NCI-H2171 treated with DMSO at 0.1 percent for 48 hours (cell line): Measurements from ENCODE around the gene PRR11.
"Not testable (repeated sequence)": the region's sequence is repeated elsewhere in the genome, so short reads cannot be mapped to it uniquely, and the experiment has no call there.

ENCODE experiments used
- DNase-seq: peaks from one replicate; lab custom pipeline; 2025; lab: John Stamatoyannopoulos, UW

PRR11 gene

DNA sequence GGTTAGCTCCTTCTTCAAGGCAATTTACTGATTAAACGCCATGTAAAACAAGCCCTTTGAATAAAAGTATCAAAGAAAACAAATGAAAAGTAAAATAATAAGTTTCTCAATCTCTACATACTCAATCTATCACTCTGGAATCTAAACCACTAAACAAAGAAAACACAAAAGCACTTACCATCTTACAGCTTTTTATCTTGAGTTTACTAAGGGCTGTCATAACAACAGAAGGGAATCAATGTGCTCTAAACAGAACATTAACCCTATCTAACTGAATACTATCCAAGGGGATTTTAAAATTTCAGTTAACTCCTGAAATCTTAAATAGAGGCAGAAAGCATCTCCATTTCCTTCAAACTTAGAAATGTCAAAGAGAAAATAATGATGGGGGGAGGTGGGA is 4.0 kb upstream of the PRR11 start:
- DNase-seq = no peak

DNA sequence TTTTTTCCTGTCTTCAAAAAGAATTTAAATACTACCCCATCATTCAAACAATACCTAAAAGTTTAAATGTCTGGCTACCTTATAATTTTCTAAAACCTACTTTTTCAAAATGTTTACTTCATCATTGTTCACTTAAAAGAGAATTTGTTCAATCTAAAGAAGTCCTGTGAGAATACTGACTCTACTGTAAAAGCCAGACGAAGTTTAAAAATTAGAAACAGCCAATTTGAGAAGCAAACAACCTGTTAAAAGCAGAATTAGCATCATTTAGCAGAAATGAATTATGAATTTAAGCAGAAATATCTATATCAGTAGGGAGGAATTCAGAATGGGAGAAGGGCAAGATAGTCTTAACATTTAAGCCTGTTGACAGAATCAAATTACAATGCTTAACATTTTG is 2.6 kb upstream of the PRR11 start:
- peak; percentile 34 for DNase-seq

DNA sequence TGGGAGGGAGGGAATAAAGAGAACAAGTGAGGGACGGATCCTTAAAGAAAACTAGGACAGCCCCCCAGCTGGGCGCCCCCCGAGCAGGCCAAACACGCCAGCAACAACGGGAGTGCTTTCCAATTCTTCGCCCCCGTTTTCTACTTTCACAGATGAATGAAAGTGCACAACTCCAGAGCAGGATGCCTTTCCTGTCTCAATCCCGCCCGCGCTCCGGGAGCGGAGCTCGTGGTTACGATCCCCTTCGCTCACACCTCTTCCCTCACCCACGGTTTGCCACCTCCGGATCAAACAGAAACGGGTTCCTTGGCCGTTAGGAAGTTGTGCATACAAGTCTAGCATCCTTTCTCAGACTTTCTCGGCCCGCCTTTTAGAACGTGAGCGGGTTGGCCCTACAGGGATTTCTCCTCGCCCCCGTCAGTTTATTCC is 1.2 kb upstream of the PRR11 start:
- DNase-seq = peak; percentile 89

DNA sequence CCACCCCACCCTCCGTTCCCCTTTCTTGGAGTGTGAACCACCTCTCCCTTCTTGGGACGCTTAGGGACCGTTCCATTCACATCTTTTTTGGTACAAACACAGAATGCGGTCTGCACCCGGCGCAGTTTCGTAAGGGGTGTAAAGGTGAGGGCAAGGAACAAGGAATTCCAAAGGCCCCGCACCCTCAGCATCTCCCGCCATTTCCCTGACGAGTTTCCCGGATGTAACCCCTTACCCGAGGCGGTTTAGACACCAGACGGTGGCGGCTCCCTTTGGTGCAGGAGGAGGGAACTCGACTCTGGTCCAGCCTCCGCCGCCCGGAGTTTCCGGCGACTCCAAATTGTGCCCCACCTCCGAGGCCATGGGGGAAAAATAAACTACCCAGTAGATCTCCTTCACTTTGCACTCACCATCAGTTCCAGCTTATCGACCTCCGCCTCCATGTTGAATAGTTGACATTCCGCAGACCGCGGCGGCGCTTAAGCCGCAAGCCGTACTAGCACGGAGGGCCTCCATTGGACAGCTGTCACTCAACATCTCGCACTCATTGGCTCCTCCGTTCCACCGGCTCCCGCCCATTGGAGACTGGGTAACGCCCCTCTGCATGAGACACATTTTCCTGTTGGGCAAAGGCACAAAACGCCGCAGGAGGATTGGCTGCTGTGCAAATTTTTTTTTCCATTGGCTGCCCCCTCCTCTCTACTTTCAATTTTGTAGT is 666 bp upstream of the PRR11 start, which contains the start of gene SKA2:
SKA2 (minus strand) TSS at position 466 of the 718 bp plus-strand sequence; CDS start at position 443, 23 bp downstream.
- peak; percentile 100 for DNase-seq

DNA sequence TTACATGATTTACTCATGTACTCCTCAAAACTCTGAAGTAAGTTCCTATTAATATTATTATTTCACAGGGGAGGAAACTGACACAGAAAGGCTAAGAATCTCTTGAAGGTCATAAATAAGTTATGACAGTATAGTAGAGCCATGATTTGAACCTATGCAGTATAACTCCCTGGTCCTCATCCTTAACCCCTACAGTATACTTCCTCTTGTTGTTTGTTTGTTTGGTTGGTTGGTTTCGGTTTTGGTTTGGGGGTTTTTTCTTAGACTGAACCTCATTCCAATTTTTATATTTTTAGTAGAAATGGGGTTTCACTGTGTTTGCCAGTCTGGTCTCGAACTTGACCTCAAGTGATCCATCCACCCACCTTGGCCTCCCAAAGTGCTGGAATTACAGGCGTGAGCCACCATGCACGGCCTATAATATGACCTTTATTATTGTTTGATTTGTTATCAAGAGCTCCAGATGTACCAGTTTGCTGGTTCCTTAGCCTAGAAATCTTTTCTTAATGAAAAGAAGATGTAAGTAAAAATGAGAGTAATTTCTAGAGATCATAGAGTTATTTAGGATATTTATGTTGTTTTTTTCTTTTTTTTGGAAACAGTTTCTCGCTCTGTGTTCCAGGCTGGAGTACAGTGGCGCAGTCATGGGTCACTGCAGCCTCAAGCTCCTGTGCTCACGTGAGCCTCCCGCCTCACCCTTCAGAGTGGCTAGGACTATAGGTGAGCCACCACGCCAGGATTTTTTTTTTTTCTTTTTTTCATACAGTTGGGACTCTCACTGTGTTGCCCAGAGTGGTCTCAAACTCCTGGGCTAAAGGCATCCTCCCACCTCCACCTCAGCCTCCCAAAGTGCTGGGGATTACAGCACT is 4.8 kb downstream of the PRR11 start:
- DNase-seq = no peak

DNA sequence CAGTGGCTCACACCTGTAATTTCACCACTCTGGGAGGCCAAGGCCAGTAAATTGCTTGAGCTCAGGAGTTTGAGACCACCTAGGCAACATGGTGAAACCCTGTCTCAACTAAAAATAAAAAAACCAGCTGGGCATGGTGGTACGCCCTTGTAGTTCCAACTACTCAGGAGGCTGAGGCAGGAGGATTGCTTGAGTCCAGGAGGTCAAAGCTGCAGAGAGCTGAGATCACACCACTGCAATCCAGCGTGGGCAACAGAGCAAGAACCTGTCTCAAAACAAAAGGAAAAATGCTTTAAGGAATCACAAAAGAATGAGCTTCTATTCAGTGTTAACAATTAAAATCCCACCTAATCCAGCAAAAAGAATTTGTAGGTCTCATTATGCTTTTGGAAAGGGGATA is 5.9 kb downstream of the PRR11 start:
- DNase-seq = no peak

DNA sequence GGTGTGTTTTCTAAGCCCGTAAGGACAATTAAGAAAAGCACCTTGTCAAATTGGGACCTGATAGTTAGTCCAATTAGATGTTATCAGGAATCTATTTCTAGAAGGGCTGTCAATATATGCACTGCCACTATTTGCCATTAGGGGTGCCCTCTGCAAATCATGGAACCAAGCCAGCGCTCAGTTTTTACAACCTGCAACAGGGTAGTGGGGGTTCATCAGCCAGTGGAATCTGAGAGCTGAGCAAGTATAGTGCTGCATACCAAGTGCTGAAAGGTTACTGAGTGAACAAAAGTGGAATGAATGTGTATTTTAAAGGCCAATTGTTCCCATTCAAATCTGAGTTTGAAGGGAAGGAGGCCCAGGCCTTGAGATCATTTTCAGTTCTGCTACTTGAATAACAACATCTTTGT is 10.4 kb downstream of the PRR11 start:
- DNase-seq = peak; percentile 64

DNA sequence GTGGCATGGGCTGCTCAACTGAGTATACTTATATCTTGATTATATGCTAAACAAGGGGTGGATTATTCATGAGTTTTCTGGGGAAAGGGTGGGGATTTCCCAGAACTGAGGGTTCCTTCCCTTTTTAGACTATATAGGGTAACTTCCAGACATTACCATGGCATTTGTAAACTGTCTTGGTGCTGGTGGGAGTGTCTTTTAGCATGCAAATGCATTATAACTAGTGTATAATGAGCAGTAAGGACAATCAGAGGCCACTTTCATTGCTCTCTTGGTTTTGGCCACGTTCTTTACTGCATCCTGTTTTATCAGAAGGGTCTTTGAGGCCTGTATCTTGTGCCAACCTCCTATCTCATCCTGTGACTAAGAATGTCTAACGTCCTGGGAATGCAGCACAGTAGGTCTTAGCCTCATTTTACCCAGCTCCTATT is 12.0 kb downstream of the PRR11 start:
- DNase-seq = no peak

DNA sequence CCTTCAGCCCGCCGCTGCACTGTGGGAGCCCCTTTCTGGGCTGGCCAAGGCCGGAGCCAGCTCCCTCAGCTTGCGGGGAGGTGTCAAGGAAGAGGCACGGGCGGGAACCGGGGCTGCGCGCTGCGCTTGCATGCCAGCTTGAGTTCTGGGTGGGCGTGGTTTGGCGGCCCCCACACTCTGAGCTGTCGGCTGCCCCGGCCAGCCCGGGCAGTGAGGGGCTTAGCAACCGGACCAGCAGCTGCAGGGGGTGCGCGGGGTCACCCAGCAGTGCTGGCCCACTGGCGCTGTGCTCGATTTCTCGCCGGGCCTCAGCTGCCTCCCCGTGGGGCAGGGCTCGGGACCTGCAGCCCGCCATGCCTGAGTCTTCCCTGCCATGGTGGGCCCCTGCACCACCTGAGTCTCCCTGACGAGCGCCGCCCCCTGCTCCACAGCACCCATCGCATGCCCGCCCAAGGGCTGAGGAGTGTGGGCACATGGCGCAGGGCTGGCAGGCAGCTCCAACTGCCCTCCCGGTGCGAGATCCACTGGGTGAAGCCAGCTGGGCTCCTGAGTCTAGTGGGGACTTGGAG is 17.0 kb downstream of the PRR11 start:
- DNase-seq = no peak

DNA sequence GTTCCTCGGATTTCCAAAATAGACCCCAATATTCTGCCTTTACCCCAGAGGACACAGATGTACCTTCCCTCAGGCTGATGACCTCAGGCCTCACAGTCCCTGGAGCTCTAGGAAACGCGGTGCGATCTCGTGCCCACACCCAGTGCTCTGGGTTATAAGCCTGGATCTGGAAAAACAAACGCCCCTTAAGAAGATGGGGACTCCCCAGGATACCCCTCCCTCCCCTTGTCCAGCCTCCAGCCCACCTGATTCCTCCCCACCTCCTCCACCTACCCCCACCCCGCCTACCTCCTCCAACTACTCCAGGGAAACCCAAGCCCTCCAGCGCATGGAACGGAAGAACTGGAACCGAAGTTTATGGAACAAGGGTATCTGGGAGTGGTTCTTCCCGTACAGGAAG is 19.1 kb downstream of the PRR11 start:
- DNase-seq = no peak

DNA sequence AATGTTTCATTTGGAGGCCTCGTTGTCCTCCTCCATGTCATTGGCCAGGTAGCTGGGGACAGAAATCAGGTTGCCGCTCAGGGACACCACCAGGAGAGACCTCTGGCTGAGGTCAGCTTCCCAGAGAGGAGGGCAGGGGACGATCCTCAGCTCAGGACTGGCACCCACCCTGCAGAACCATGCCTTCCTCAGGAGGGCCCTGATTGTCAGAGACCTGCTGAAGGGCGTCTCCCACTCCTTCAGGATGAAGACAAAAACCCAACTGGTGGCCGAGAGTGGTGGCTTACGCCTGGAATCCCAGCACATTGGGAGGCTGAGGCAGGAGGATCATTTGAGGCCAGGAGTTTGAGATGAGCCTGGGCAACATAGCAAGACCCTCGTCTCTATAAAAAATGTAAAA is 19.5 kb downstream of the PRR11 start:
- no peak for DNase-seq

DNA sequence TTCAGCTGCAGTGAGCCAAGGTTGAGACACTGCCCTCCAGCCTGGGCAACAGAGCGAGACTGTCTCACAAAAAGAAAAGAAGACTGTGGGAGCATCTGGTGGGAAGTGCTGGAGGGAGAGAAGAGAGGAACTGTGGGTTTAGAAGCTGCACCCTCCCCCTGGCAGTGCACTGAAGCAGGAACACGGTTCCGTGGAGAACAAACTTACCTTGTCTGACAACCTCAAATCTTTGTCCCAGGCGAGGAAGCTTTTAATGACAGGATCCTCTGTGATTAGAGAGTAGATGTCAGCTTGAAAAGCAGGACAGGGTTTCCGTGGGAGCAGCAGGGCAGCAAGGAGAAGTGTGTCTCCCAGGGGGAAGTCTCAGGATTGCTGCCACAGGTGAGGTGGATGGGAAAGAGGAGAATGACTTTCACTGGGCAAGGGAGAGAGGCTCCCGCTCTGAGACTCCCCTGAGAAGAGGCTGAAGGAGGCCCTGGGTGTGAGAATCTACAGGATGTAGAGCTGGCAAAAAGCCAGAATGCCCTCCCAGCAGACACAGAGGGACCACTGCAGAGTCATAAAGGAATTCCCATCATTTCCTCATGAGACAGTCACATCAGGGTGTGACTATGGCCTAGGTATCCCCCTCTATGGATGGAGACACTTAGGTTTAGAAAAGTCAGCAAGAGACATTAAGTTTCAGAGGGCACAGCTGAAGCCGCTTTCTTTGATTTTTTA is 22.9 kb downstream of the PRR11 start:
- DNase-seq = no peak

DNA sequence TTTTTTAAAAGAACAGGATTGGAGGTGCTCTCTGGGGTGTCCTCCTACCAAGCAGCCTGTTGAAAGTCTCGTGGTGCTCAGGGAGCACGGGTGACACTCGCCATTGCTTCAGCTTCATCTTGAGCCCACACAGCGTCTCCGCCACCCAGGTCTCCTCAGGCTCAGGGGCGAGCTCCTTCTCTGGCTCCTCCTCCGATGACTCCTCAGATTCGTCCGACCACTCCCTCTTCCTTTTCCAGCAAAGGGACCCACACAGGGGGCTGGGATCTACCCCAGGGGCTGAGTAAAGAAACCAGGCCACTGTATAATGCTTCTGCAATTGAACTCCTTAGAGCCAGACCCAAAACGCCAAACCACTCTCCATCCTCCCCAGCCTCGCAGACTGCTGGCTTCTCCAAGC is 24.1 kb downstream of the PRR11 start:
- DNase-seq = not testable (repeated sequence)

DNA sequence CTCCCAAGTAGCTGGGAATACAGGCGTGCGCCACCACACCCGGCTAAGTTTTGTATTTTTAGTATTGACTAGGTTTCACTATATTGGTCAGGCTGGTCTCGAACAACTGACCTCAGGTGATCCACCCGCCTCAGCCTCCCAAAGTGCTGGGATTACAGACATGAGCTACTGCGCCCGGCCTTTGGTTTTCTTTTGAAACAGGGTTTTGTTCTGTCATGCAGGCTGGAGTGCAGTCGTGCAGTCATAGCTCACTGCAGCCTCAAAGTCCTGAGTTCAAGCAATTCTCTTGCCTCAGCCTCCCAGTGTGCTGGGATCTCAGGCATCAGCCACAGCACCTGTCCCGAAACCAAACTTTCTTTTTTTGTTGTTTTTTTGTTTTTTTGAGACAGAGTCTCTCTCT is 25.1 kb downstream of the PRR11 start:
- DNase-seq = no peak

DNA sequence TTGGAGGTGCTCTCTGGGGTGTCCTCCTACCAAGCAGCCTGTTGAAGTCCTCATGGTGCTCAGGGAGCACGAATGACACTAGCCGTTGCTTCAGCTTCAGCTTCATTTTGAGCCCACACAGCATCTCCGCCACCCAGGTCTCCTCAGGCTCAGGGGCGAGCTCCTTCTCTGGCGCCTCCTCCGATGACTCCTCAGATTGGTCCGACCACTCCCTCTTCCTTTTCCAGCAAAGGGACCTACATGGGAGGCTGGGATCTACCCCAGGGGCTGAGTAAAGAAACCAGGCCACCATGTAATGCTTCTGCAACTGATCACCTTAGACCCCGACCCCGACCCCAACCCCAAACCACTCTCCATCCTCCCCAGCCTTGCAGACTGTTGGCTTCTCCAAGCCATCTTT is 25.9 kb downstream of the PRR11 start:
- DNase-seq = no peak

DNA sequence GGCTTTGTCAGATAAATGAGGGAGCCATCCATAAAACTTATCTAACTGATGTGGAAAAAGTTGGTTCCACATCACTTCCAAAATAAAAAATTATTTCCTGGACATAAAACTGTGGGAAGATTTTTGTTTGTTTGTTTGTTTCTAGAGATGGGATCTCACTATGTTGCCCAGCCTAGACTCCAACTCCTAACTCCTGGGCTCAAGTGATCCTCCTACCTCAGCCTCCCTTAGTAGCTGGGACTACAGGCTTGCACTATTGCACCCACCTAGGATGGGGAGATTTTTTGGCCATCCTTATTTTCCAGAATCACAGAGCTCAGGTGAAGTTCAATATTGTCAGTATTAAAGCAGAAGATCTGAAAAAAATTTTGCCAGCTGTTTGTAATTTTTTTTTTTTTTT is 30.5 kb downstream of the PRR11 start:
- DNase-seq = no peak

DNA sequence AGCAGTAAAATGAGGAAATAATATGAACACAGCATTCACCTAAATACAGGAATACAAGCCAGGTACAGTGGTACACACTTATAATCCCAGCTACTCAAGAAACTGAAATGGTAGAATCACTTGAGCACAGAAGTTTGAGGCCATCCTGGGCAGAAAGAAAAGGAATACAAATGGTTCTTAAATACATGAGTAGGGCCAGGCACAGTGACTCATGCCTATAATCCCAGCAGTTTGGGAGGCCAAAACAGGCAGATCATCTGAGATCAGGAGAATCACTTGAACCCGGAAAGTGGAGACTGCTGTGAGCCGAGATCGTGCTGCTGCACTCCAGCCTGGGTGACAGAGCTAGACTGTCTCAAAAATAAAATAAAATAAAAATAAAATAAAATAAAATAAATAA is 31.3 kb downstream of the PRR11 start:
- no peak for DNase-seq

DNA sequence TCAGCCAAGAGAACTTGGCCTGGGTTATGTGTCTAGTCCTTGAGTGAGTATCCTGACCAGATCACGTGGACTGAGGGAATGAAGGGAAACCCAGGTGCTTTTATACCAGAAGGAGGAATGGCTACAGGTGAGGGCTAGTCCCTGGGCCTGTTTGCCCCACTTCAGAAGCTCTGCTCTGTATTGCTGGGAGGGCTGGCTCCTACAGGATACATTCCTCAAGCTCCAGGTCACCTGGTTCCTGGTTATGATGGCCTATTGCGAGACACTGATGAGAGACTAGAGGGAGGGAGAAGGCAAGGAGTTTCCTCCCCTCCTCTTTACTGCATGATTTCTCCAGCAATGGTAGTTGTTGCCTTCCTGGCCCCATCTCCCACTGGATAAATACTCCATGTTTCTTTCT is 35.3 kb downstream of the PRR11 start:
- no peak for DNase-seq

DNA sequence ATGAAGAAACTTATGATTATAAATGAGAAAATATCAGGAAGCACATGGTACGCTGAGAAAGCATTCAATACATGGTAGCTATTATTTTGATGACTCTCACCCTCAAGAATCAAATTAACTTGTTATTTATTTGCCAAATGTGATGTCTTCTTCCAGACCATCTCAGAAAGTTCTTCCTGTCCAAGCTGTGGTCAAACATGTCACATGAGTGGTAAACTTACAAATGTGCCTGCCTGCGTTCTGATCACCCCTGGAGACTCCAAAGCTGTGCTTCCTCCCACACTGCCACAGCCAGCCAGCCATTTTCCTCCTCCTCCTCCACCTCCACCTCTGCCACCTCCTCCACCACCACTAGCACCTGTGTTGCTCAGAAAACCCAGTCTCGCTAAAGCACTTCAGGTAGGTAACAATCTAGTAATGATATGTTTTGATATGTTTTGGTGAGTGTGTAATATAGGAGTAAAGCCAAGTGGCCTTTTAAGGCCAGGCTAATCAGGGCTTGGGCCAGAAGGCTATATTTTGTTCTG is 37.9 kb downstream of the PRR11 start:
- no peak for DNase-seq

DNA sequence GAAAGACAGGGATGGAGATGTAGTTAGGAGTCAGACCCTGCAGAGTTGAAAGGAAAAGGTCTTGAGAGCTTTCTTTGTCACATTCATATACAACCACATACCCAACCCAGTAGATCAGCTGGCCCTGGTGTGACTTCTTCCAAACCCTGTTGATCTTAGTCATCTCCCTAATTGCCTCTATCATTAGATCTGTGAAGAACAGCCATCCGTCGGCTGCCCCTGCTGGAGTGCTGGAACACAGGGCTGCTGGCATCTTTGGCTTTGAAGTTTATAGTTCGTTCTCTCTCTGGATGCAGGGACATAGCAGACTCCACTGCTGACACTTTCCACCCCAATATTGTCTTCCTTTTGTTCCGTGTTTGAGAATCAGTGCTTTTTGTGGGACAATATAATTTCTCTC is 43.9 kb downstream of the PRR11 start:
- DNase-seq = no peak

DNA sequence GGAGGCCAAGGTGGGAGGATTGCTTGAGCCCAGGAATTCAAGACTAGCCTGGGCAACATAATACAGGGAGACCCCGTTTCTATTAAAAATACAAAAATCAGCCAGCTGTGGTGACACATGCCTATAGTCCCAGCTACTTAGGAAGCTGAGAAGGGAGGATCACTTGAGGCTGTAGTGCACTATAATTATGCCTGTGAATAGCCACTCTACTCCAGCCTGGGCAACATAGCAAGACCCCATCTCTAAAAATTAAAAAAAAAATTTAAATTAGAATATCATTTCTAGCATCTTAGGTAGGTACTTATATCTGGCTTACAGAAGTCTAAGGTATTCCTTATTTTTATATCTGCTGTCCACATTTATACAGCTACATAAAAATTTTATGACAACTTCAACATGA is 46.8 kb downstream of the PRR11 start:
- no peak for DNase-seq

DNA sequence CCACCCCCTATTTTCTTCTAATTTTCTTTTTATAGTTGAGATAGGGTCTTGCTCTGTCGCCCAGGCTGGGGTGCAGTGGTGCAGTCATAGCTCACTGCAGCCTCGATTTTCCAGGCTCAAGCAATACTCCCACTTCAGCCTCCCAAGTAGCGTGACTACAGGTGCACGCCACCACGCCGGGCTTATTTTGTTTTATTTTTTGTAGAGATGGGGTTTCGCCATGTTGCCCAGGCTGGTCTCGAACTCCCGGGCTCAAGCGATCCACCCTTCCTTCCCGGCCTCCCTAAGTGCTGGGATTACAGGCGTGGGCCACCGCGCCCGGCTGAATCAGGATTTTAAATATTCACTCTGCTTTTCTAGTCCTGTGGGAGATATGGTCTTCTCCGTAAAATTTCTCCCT is 63.8 kb downstream of the PRR11 start:
- DNase-seq = no peak
